HT1080 (cell line): ENCODE data around the gene PDCD1. TPM values are rescaled to one million over a fixed set of nuclear protein-coding genes. Genes with fewer than 3 reads are reported as not detected.
"Not testable (repeated sequence)": the region's sequence is repeated elsewhere in the genome, so short reads cannot be mapped to it uniquely, and the experiment has no call there.

Experiments used
- DNase-seq: peaks from one replicate; pipeline ENCODE4 v3.0.0-alpha.2; 2015; ENCODE audit warnings: low read depth
- total RNA-seq: library from RNA; depleted of rRNA; stranded (reverse); fragments of >200 nt; shearing (Covaris generic); gene quantifications from 2 replicates; pipeline ENCODE4 v1.2.3, GENCODE V29; 2014

Gene PDCD1
- total RNA-seq, 1 experiment from 2014 or later, result not detected

DNA sequence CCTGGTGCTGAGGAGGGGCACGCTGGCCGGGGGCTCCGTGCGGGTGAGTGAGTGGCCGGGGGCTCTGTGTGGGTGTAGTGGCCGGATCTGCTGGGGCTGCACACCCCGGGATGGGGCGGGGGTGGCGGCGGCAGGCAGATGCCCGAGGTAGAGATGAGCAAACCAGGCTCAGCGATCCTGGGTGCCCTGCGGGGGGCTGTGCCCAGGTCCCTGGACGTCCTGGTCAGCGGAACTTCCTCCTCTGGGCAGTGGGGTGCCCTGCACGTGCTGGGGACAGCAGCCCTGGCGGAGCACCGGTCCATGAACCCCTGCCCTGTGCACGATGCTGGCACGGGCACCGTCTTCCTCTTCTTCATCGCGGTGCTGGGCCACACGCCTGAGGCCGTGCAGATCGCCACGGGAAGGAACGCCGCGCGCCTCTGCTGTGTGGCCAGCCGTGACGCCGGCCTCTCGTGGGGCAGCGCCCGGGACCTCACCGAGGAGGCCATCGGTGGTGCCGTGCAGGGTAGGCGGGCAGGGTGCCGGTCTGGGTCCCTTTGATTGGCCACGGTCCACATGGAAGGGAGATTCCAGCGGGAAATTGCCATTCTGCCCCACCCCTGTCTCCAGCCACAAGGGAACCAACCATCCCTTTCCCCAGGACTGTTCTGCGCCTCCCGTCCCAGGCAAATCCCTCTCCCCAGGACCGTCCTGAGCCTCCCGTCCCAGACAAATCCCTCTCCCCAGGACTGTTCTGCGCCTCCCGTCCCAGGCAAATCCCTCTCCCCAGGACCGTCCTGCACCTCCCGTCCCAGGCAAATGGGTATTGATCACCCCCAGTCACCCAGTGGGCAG lies 43.8 kb downstream of the PDCD1 start:
- no peak for DNase-seq

DNA sequence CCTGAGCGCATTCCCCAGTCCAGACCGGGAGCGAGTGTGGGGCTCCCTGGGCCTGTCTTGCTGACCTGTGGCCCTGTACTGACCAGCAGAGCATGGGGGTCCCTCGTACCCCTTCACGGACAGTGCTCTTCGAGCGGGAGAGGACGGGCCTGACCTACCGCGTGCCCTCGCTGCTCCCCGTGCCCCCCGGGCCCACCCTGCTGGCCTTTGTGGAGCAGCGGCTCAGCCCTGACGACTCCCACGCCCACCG lies 44.4 kb downstream of the PDCD1 start:
- no peak for DNase-seq

DNA sequence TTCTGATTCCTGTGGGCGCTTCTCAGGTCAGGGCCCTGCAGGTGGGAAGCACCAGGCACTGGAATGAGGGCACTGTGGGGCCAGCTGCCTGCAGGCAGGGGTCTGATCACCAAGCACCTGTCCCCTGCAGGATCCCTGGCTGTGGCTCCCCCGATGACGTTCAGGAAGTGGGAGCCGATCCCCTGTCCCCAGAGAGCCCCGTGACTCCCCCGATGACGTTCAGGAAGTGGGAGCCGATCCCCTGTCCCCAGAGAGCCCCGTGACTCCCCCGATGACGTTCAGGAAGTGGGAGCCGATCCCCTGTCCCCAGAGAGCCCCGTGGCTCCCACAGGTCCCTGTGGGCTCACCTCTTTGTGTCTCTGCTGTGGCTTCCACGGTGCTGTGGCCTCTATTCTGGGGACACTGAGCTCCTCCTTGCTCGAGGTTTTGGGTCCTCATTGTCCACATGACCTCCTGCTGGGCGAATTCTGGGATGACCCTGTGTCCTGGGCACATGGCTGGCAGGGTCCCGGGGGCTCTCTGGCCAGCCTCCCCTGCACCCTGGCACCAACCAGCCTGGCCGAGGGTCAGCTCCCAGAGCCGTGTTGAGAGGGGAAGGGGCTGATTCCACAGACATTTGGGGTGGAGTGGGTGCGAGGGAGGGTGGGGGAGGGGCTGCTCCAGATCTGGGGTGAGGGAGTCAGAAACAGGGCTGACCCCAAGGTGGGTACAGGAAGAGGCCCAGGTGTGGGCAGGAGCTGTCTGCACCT lies 44.9 kb downstream of the PDCD1 start:
- DNase-seq, result no peak

DNA sequence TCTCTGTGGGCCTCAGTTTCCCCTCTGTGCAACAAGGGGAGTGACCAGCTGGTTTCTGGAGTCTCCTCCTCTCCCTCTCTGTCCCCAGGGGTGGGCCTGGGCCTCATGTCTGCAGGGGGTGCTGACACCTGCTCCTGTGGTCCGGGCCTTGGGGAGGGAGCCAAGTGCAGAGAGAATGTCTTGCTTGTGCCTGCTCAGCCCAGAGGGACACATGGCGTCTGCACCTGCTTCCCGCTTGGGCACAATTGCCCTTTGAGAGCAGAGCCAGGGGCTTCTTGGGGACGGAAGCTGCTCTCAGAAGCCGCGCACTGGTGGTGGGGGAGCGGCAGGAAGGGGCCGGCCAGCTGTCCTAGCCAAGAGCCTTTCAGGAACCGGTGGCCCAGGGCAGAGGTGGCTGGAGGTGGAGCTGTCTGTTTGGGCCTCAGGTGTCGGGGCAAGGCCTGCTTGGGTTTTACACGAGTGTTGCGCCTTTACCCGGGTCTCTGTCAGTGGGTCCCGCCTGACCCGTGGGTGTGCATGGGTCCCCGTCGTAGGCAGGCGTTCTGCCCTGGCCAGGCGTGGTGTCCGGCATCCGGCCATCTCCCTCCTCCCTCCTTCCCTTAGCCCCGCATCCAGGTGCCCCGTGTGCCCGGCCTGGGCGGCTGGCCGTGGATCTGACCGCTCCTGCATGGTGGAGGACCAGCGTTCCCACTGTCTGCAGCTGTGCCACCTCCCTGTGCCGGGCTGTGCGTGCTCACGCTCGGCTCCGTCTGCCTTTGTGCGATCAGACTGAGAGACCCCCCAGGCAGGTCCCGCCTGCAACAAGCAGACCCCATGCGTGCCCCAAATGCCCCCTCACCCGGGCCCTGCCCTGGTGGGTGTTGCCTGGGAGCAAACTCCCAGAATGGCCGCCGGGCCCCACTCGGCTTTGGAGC lies 45.7 kb downstream of the PDCD1 start:
- DNase-seq, result no peak

DNA sequence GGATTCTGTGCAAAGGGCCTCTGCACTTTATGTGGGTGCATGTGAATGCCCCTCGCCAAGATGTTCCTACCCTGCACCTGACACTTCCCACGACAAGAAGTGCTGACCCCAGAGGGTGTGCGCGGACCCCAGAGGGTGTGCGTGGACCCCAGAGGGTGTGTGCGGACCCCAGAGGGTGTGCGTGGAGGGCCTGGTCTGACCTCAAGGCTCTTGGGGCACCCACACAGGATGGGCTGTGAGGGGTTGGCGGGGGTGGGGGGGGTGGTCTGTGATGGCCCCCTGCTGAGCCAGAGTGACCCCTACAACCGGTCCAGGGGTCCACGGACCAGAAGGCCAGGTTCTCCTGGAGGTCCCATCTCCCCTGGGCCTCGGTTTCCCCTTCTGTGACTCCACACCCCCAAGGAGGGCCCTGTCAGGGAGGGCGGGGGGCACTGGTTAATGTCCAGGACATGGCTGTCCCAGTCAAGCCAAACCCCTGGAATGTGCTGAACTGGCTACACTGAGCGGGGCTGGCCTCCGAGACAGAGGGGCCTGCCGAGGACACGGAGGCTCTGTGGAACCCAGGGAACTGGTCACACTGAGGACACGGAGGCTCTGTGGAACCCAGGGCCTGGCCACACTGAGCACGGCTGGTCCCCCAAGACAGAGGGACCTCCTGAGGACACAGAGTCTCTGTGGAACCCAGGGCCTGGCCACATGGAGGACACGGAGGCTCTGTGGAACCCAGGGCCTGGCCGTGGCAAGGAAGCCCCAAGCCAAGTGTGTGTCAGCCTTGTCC lies 46.6 kb downstream of the PDCD1 start:
- DNase-seq, result no peak

DNA sequence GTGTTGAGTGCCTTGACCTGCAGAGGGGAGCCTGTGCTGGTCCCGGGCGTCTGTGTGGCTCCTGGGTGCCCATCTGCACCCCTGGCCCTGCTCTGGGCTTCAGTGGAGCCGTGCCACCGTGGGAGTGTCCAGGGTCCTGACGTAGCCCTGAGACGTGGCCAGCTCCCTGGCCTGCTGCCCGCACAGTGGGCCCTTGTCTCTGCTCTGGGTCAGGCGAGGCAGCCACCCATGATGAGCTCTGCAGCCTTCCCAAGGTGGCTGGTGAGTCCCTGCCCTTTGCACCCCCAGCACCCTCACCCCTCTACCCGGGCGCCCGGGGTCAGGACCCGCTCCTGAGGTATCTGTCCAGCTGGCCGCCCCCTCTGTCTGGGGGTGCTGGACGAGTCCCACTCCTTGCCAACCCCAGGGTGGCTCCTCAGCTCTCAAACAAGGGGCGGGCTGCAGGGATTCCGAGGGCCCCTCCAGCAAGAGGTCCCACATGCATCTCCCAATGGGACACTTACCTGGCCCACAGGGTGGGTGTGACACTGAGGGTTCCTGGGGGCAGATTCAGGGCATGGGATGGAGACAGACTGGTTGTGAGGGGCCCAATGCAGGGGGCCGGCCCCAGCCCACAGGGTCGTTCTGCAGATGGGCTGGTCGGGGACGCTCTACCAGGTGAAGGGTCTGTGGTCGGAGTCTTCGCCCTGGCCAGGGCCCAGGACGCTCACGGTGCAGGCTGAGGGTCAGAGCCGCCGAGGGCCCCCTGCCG lies 47.3 kb downstream of the PDCD1 start:
- no peak for DNase-seq

DNA sequence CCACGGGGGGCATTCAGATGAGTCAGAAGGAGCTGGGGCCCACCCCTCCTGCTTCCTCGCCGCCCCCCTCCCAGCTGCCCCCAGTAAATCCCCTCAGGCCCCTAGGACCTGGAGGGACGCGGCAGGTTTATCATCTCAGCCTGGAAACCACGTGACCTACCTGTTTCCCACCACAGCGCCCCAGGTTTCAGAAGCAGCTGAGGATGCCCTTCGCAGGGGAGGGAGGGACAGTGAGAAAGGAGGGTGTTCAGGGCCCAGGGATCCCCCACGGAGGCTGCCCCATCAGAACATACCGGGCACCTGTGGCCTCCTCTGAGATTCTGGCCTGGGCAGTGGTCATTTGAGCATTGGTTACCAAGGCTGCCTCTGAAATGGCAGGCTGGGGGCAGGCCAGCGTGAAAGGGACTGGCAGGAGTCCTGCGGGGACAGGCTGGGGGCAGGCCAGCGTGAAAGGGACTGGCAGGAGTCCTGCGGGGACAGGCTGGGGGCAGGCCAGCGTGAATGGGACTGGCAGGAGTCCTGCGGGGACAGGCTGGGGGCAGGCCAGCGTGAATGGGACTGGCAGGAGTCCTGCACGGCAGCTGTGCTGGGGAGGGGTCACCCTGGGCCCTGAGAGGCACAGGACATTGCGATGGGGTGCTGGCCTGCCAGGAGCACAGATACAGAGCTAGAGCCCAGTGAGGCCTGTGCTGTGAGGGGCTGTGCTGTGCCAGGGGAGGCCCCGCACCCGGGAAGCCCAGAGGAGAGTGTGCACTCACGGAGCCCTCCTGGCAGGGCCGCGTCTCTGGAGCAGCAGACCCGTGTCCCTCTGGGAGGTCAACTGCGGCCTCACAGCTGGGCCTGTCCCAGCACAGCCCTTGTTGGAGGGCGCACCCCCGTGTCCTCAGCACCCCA lies 48.1 kb downstream of the PDCD1 start:
- no peak for DNase-seq

DNA sequence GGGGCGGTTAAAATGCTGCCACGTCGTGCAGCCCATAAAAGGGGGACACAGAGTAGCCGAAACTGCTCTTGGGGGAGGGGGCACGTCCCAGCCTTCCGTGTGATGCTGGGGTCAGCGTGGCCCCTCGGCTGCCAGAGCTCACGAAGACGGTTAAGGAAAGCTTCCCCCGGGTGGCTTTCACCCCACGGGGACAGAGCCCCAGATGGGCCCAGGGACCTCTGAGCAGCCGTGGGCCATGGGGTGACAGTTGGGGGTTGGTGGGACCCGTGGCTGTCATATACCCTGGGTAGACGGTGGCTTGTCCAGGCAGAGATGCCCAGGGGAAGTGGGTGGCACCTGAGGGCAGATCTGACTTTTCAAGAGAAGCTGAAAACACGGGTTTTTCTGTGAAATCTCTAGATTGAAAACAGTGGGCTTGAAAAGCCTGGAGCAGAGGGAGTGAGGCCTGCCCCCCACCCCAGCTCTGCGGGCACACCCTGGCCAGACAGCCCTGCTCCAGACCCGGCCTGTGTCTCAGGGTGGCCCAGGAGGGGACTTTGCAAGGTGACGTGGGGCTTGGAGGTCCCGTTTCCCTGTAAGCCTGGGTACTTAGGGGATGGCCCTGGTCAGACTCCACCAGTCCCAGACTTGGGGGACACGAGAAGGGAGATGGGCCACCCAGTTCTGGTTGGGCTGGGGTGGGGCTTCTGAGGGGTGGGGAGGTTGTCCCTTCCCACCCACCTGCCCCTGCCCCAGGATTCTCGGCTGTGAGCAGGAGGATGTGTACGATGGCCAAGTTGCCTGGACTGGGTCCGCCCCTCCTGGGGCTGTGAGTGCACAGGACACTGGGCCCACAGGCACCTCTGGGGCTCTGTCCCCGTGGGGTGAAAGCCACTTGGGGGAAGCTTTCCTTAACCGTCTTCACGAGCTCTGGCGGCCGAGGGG lies 49.0 kb downstream of the PDCD1 start:
- no peak for DNase-seq

DNA sequence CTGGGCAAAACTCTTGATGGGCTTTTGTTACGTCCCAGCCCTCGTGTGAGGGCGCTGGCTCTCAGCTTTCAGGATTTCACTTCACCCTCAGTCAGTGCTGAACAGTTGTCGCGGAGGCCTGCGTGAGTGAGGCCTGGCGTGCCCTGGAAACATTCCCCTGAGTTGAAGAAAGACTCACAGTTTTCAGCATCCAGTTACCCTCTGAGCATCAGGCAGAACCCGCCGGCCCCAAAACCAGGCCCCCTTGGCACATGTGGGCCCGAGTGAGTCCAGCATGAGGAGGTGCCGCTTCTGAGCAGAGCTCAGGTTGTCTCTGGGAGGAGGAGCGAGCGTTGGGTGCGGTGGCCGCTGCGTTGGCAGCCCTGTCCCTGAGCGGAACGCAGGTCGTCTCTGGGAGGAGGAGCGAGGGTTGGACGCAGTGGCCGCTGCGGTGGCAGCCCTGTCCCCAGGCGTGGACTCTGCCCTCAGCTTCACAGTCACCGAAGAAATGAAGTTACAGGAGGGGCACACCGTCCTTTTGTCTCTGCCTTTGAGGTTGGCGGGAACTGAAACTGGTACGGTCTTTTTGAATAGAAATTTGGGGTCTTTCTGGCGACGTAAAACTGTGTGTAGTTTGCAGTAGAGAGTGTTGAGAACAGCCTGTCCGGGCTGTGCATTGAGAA lies 49.8 kb downstream of the PDCD1 start, which contains the start of gene NEU4:
Gene NEU4, plus strand, starts transcription at position 473 of the 662 bp plus-strand sequence. CDS start 5,292 bp downstream, outside the sequence.
- DNase-seq, result no peak

DNA sequence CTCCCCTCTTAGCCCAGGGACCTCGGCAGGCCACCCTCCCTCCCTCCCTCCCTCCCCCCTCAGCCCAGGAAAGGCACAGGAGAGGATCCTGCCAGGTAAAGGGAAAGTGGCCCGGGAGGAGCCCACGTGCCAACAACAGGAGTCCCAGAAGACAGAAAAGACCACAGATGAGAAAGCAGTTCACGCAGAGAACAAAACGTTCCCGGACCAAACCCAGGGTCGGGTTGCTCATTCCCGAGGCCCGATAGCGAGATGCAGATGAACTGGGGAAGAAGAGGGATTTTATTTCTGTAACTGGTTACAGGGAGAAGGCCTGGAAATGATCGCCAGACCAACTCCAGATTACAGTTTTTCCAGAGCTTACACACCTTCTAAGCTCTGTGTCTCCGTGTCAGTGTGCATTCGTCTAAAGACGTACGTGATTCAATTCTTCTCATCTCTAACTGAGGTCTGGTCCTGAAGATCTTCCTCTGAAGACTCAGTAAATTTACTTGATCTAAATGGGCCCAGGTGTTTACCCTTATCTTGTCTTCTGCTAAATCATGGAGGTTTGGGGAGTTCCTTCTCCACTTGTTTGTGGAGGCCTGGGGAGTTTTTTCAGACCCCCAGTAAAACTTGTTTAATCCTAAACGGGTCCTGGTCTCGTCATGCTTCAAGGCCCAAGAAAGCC lies 50.5 kb downstream of the PDCD1 start:
- no peak for DNase-seq

DNA sequence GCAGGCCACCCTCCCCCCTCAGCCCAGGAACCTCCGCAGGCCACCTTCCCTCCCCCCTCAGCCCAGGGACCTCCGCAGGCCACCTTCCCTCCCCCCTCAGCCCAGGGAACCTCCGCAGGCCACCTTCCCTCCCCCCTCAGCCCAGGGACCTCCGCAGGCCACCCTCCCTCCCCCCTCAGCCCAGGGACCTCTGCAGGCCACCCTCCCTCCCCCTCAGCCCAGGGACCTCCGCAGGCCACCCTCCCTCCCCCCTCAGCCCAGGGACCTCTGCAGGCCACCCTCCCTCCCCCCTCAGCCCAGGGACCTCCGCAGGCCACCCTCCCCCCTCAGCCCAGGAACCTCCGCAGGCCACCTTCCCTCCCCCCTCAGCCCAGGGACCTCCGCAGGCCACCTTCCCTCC lies 52.5 kb downstream of the PDCD1 start:
- DNase-seq, result not testable (repeated sequence)

DNA sequence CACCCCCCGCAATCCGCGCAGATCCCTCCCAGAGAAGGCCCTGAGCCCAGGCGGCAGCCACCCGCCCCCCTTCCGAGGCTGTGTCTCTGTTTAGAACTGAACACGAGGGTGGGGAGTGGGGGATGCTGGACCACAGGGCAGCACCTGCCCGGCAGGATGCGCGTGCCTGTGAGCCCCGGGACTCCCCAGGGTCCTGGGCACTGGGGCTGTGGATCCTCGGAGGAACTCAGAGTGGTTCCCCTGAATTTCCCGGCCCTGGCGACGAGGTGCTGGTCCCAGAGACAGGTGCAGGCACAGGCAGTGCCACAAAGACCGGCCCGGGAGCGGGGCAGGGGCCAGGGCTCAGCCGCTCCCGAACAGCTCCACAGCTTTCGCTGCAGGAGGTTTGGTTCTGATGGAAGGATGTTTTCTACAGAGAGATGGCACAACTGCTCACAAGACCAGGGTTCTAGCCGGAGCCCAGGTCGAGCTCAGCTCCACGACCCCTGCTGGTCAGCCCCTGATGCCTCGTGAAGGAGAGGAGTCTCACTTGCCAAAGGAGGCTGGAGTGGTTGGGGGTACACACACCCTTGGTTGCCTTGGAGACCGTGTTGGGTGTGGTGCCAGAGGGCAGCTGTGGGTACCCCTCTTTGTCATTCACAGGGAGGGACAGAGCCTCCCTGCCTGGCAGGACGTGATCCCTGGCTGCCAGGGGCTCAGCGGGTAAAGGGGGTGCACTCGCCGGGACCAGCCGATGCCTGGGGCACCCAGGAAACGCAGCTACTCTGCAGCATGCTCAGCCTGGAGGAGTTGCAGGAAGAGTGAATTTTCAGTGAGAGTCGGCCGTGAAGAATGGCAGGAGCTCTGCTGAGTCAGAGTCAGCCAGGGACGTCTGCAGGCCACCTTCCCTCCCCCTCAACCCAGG lies 54.1 kb downstream of the PDCD1 start:
- peak; percentile 52 for DNase-seq

DNA sequence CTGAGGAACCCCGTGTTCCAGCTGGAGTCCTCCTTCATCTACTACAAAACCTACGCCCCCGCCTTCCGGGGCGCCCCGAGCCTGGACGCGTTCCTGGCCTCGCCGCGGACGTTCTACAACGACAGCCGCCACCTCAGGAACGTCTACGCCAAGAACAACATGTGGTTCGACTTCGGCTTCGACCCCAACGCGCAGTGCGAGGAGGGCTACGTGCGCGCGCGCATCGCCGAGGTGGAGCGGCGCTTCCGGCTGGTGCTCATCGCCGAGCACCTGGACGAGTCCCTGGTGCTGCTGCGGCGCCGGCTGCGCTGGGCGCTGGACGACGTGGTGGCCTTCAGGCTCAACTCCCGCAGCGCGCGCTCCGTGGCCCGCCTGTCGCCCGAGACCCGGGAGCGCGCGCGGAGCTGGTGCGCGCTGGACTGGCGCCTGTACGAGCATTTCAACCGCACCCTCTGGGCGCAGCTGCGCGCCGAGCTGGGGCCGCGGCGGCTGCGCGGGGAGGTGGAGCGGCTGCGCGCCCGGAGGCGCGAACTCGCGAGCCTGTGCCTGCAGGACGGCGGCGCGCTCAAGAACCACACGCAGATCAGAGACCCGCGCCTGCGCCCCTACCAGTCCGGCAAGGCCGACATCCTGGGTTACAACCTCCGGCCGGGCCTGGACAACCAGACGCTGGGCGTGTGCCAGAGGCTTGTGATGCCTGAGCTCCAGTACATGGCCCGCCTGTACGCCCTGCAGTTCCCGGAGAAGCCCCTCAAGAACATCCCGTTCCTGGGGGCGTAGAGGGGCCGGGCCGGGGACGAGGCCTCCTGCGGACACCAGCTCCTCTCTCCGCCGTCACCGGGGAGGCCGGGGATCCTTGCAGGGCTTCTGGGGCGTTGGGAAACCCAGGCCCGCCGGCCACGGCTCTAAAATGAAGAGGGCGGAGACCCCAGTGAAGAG lies 55.0 kb downstream of the PDCD1 start:
- DNase-seq, result no peak

DNA sequence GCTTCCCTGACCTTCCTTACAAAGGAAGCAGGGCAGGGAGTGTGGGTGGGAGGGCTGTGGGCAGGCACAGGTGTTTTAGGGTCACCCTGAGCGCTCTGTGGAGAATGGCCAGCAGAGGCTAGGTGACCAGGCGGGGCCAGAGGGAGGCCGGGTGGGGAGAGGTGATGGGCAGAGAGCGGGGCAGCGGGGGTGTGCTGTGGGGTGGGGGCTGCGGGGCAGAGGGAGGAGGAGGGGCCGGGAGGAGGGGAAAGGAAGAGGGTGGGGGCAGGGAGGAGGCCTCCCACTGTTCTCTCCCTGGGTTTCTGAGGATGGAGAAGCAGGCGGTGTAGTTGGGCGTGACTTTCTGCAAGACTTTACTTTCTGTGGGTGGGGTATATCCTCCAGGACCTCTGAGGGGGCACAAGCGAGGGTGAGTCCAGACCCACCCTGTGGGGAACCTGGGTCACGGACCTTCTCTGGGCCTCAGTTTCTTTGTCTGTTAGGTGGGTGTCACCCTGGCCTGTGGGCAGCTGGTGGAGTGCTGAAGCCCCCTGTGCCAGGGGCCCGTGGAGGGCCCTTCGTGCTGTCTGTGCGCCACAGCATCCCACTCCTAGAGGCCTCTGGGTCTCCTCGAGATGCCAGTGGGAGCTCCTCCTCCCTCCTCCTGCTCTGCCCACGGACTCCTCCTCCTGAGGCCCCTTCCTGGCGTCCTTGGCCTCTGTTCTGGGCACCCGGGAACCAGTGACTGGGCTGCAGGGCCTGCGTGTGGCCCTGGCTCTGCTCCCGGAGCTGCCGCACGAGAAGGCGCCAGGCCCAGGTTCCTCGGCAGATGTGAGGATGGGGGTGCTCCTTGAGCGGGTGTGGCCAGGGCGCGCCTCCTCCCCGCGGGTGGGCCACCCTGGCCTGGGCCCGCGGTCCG lies 56.0 kb downstream of the PDCD1 start:
- DNase-seq, result no peak
